Esophagus muscularis mucosa (tissue), 4 donors: ENCODE measurements around the gene INTS13. TPM values are rescaled to one million over a fixed set of nuclear protein-coding genes. Genes with fewer than 3 reads are reported as not detected.

Experiments
- DNase-seq: peaks from one replicate; pipeline ENCODE4 v3.0.0-alpha.2; 2017; ENCODE audit errors: extremely low spot score
- H3K27ac ChIP-seq, 4 donors: fragments of 200-600 bp; sonication (generic); replicated peaks in 1 of 4; 1 replicate in 3 of 4; 2 replicates in 1 of 4; pipeline ENCODE4 v1.5.1; 2016 to 2019; ENCODE audit warnings: mild to moderate bottlenecking in 1 of 4
- H3K27me3 ChIP-seq, 4 donors: fragments of 200-600 bp; sonication (generic); one replicate each; pipeline versions ENCODE4 v1.5.1 to v1.6.0; 2016 to 2019
- H3K36me3 ChIP-seq, 4 donors: fragments of 200-600 bp; sonication (generic); one replicate each; pipeline ENCODE4 v1.5.1; 2016 to 2019
- H3K4me1 ChIP-seq, 4 donors: fragments of 200-600 bp; sonication (generic); one replicate each; pipeline ENCODE4 v1.5.1; 2016 to 2019
- H3K4me3 ChIP-seq, 4 donors: fragments of 200-600 bp; sonication (generic); 1 replicate in 2 of 4; 2 replicates in 2 of 4; pipeline ENCODE4 v1.5.1; 2016 to 2019; ENCODE audit warnings: mild to moderate bottlenecking in 4 of 4, moderate library complexity in 1 of 4
- H3K9me3 ChIP-seq, 4 donors: fragments of 200-600 bp; sonication (generic); 1 replicate in 3 of 4; 2 replicates in 1 of 4; pipeline ENCODE4 v1.5.1; 2016 to 2019
- CTCF ChIP-seq, 3 experiments: fragments of 200-600 bp in 2 of 3; fragments of 450-650 bp in 1 of 3; sonication (generic) in 2 of 3; IDR thresholded peaks; one replicate each; pipeline ENCODE4 v1.5.1; 2017 to 2019; ENCODE audit warnings: antibody characterized with exemption in 3 of 3, mild to moderate bottlenecking in 2 of 3, moderate library complexity in 1 of 3
- EP300 ChIP-seq: sonication (generic); formaldehyde crosslinking; IDR thresholded peaks from one replicate; pipeline ENCODE4 v1.6.1; 2017; ENCODE audit warnings: antibody characterized with exemption
- POLR2A ChIP-seq: fragments of 450-650 bp; IDR thresholded peaks from one replicate; pipeline ENCODE4 v1.6.1; 2017; ENCODE audit warnings: antibody characterized with exemption, moderate library complexity, mild to moderate bottlenecking, low read depth
- POLR2AphosphoS5 ChIP-seq, 2 donors: sonication (generic); formaldehyde crosslinking; IDR thresholded peaks; one replicate each; pipeline ENCODE4 v1.6.1; 2017; ENCODE audit warnings: antibody characterized with exemption in 2 of 2
- WGBS: methylation state at CpG from one replicate; pipeline ENCODE4 v1.1.5; 2018; 5-methylcytosine and 5-hydroxymethylcytosine counted together
- intact Hi-C: fragments of 100-400 bp; cut with DNase I; formaldehyde crosslinking; loops from one replicate; pipeline ENCODE4 v1.15.1; 2023
- total RNA-seq, 4 donors: library from RNA; depleted of rRNA; stranded (reverse); fragments of >200 nt; gene quantifications; one replicate each; pipeline versions ENCODE4 v1.1.0 to v1.2.1, GENCODE V29; 2016

INTS13 gene
- total RNA-seq, 4 donors from 2014 or later: 14.2 to 24.9 (median 22.7) TPM

GRCh38 chr12:26976687-26977086 is 38.9 kb upstream of the INTS13 start:
- 83% methylated on average over 2 of the region's 2 CpGs for WGBS
- TF ChIP-seq CTCF (IDR thresholded peaks at IDR 0.05): no peak
- no peak for TF ChIP-seq POLR2AphosphoS5 (IDR thresholded peaks at IDR 0.05)
- no peak for TF ChIP-seq EP300
- no peak for TF ChIP-seq POLR2A
- H3K4me1 ChIP-seq: peaks cover 0 to 3% (median 0%) of the 10 kb centered on the region in 4 donors
- H3K27me3 ChIP-seq: no peaks in the 10 kb centered on the region
- DNase-seq: no peak
- H3K9me3 ChIP-seq: no peaks in the 10 kb centered on the region
- H3K27ac ChIP-seq: no peak overlapping the region
- peaks cover 14 to 83% (median 48%) of the 10 kb centered on the region in 4 donors for H3K36me3 ChIP-seq
- H3K4me3 ChIP-seq: no peak overlapping the region
- intact Hi-C loops: no loop called here

GRCh38 chr12:26971963-26972362 is 34.2 kb upstream of the INTS13 start:
- Histone ChIP-seq H3K9me3 (no peaks in the 10 kb centered on the region), H3K4me1 (no peaks in the 10 kb centered on the region), H3K4me3 (no peak overlapping the region), H3K27ac (no peak overlapping the region), H3K36me3 (peaks cover 18 to 81% (median 56%) of the 10 kb centered on the region in 4 donors), H3K27me3 (no peaks in the 10 kb centered on the region)
- no peak for DNase-seq
- intact Hi-C loops: no loop called here
- TF ChIP-seq POLR2AphosphoS5 (IDR thresholded peaks at IDR 0.05): no peak
- TF ChIP-seq POLR2A: no peak
- no peak for TF ChIP-seq EP300
- TF ChIP-seq CTCF (IDR thresholded peaks at IDR 0.05): no peak
- 88% methylated on average over 2 of the region's 2 CpGs for WGBS

- H3K27me3 ChIP-seq: no peaks in the 10 kb centered on the region
- intact Hi-C loops: no loop called here
- no peak overlapping the region for H3K27ac ChIP-seq
- H3K4me3 ChIP-seq: no peak overlapping the region
- 100% methylated on average over 2 of the region's 2 CpGs for WGBS
- no peaks in the 10 kb centered on the region for H3K4me1 ChIP-seq
- peaks cover 12 to 76% (median 59%) of the 10 kb centered on the region in 4 donors for H3K36me3 ChIP-seq
- DNase-seq: no peak
- TF ChIP-seq EP300 (no peak), POLR2A (no peak), CTCF (IDR thresholded peaks at IDR 0.05) (no peak), POLR2AphosphoS5 (IDR thresholded peaks at IDR 0.05) (no peak)
- H3K9me3 ChIP-seq: no peaks in the 10 kb centered on the region
Observed at GRCh38 chr12:26970136-26970535, 32.4 kb upstream of the INTS13 start.

- H3K4me1 ChIP-seq: no peaks in the 10 kb centered on the region
- no peaks in the 10 kb centered on the region for H3K9me3 ChIP-seq
- DNase-seq: no peak
- H3K27ac ChIP-seq: no peak overlapping the region
- no peak overlapping the region for H3K4me3 ChIP-seq
- peaks cover 14 to 78% (median 49%) of the 10 kb centered on the region in 4 donors for H3K36me3 ChIP-seq
- H3K27me3 ChIP-seq: no peaks in the 10 kb centered on the region
- intact Hi-C loops: no loop called here
- 85% methylated on average over 3 of the region's 3 CpGs for WGBS
- TF ChIP-seq POLR2AphosphoS5 (IDR thresholded peaks at IDR 0.05) (no peak), CTCF (IDR thresholded peaks at IDR 0.05) (no peak), POLR2A (no peak)
Observed at GRCh38 chr12:26966842-26967241, 29.1 kb upstream of the INTS13 start.

- Histone ChIP-seq H3K9me3 (no peaks in the 10 kb centered on the region), H3K36me3 (peaks cover 6 to 69% (median 52%) of the 10 kb centered on the region in 4 donors), H3K27me3 (no peaks in the 10 kb centered on the region), H3K27ac (no peak overlapping the region), H3K4me1 (no peaks in the 10 kb centered on the region), H3K4me3 (no peak overlapping the region)
- intact Hi-C loops: no loop called here
- WGBS: 86% methylated on average over 1 of the region's 1 CpG
- DNase-seq: no peak
- TF ChIP-seq EP300 (no peak), POLR2A (no peak), CTCF (IDR thresholded peaks at IDR 0.05) (no peak), POLR2AphosphoS5 (IDR thresholded peaks at IDR 0.05) (no peak)
Observed at GRCh38 chr12:26963413-26963812, 25.6 kb upstream of the INTS13 start.
